Gastroesophageal sphincter (tissue), 4 donors: ENCODE results near the gene MAGOH. TPM values are rescaled to one million over a fixed set of nuclear protein-coding genes. Genes with fewer than 3 reads are reported as not detected.

Experiments
- ATAC-seq: fragments of 150-250 bp; one replicate; pipeline ENCODE4 v1.9.1; 2016; ENCODE audit warnings: mild to moderate bottlenecking, moderate library complexity
- H3K27ac ChIP-seq, 4 donors: fragments of 200-600 bp; sonication (generic) in 3 of 4; 1 replicate in 3 of 4; 2 replicates in 1 of 4; pipeline ENCODE4 v1.5.1; 2016 to 2019
- H3K27me3 ChIP-seq: fragments of 200-600 bp; sonication (generic); one replicate; pipeline ENCODE4 v1.5.1; 2019
- H3K36me3 ChIP-seq, 2 donors: fragments of 200-600 bp; sonication (generic); one replicate each; pipeline ENCODE4 v1.5.1; 2019; ENCODE audit warnings: control low read depth in 1 of 2
- H3K4me1 ChIP-seq, 3 donors: fragments of 200-600 bp; sonication (generic); 1 replicate in 2 of 3; 2 replicates in 1 of 3; pipeline ENCODE4 v1.5.1; 2016 to 2019; ENCODE audit warnings: control low read depth in 2 of 3
- H3K4me3 ChIP-seq, 2 donors: fragments of 200-600 bp; sonication (generic); one replicate each; pipeline ENCODE4 v1.5.1; 2019; ENCODE audit warnings: mild to moderate bottlenecking in 1 of 2, moderate library complexity in 1 of 2
- H3K9me3 ChIP-seq, 3 donors: fragments of 200-600 bp; sonication (generic); one replicate each; pipeline ENCODE4 v1.5.1; 2017 to 2019; ENCODE audit warnings: control low read depth in 2 of 3
- CTCF ChIP-seq, 4 experiments: fragments of 200-600 bp in 2 of 4; fragments of 450-650 bp in 2 of 4; sonication (generic) in 1 of 4; IDR thresholded peaks; one replicate each; pipeline ENCODE4 v1.5.1; 2017 to 2019; ENCODE audit warnings: antibody characterized with exemption in 4 of 4, mild to moderate bottlenecking in 2 of 4, moderate library complexity in 2 of 4
- EP300 ChIP-seq: sonication (generic); formaldehyde crosslinking; IDR thresholded peaks from one replicate; pipeline ENCODE4 v1.6.1; 2017; ENCODE audit warnings: antibody characterized with exemption, mild to moderate bottlenecking
- POLR2A ChIP-seq, 2 donors: fragments of 450-650 bp; IDR thresholded peaks; one replicate each; pipeline ENCODE4 v1.6.1; 2017; ENCODE audit warnings: antibody characterized with exemption in 2 of 2, mild to moderate bottlenecking in 2 of 2, moderate library complexity in 1 of 2
- POLR2AphosphoS5 ChIP-seq: sonication (generic); formaldehyde crosslinking; IDR thresholded peaks from one replicate; pipeline ENCODE4 v1.6.1; 2017; ENCODE audit warnings: antibody characterized with exemption
- WGBS, 2 donors: methylation state at CpG; one replicate each; pipeline ENCODE4 v1.1.5; 2018; ENCODE audit warnings: low coverage in 1 of 2; 5-methylcytosine and 5-hydroxymethylcytosine counted together
- total RNA-seq, 4 donors: library from RNA; depleted of rRNA; stranded (reverse); fragments of >200 nt; gene quantifications; one replicate each; pipeline ENCODE4 v1.1.0, GENCODE V29; 2016

The MAGOH gene
- total RNA-seq, 4 donors from 2014 or later, result 30.2 to 49.4 (median 32.7) TPM

DNA sequence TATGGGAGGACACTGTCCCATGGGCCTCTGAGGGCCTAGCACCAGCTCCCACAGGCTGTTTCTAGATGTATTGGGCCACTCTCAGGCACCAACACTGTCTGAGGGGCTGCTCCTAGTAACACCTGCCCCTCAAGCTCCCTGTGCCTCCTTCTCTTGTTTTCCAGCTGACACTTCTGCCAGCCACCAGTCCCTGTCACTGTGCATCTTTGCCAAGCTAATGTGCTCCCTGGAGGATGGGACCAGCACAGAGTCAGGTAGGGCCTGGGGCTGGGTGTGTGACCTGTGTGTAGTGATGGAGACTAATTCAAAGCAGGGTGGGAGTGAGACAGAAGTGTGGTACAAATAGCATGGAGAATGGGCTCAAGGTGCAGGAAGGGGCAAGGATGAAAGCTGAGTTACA is 29.4 kb upstream of the MAGOH start:
- Histone ChIP-seq H3K4me1 (no peaks in the 10 kb centered on the region), H3K36me3 (no peaks in the 10 kb centered on the region), H3K27me3 (no peaks in the 10 kb centered on the region), H3K4me3 (no peak overlapping the region), H3K9me3 (no peaks in the 10 kb centered on the region), H3K27ac (no peak overlapping the region)
- TF ChIP-seq CTCF (IDR thresholded peaks at IDR 0.05) (no peak), EP300 (no peak), POLR2A (IDR thresholded peaks at IDR 0.05) (no peak), POLR2AphosphoS5 (no peak)
- no peak for ATAC-seq

DNA sequence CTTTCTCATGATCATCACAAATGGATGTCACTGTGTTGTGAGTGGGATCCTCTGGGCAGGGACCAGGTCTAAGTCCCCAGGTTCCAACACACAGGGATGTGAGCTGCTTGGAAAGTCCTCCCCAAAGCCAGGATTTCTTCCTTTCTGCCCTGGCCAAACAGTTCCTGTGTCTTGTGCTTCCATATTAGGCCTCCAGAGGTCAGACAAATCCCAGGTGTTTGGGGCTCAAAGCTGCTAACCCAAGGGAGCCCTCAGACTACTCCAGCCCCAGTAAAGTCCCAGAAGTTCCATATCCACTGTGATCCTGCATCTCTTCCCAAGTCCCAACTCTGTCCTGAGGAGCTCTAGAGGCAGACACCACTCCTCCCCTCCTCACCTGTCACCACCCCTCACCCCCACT is 27.7 kb upstream of the MAGOH start:
- Histone ChIP-seq H3K27me3 (no peaks in the 10 kb centered on the region), H3K36me3 (peaks cover 0 to 6% of the 10 kb centered on the region in 2 donors), H3K27ac (no peak overlapping the region), H3K9me3 (no peaks in the 10 kb centered on the region), H3K4me3 (no peak overlapping the region), H3K4me1 (no peaks in the 10 kb centered on the region)
- TF ChIP-seq POLR2A (IDR thresholded peaks at IDR 0.05), result no peak
- no peak for TF ChIP-seq CTCF (IDR thresholded peaks at IDR 0.05)
- no peak for TF ChIP-seq POLR2AphosphoS5
- TF ChIP-seq EP300, result no peak
- no peak for ATAC-seq

GRCh38 chr1:53265581-53265980 is 27.3 kb upstream of the MAGOH start:
- ATAC-seq, result no peak
- Histone ChIP-seq H3K27me3 (no peaks in the 10 kb centered on the region), H3K36me3 (peaks cover 0 to 7% of the 10 kb centered on the region in 2 donors), H3K9me3 (no peaks in the 10 kb centered on the region), H3K4me3 (no peak overlapping the region), H3K27ac (no peak overlapping the region), H3K4me1 (no peaks in the 10 kb centered on the region)
- no peak for TF ChIP-seq EP300
- no peak for TF ChIP-seq POLR2AphosphoS5
- TF ChIP-seq POLR2A (IDR thresholded peaks at IDR 0.05), result no peak
- TF ChIP-seq CTCF (IDR thresholded peaks at IDR 0.05), result no peak
- WGBS, 2 donors, result 88 to 100% methylated on average over 1 of the region's 4 CpGs

DNA sequence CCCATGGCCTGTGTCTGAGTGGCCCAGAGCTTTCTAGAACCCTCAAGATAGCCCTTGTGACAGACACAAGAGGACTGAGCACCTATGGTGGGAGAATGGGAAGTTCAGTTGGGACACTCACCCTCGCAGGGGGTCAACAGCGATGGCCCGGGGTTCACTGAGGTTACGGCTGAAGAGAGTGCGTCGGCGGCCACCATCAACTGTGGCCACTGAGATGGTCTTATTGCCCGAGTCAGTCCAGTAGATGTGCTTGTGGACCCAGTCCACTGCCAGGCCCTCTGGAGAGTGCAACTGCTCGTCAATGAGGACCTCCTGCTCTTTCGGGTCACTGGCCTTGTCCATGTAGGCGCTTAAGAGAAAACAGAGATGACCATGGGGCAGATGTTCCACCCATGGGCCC is 25.7 kb upstream of the MAGOH start:
- no peak for ATAC-seq
- no peaks in the 10 kb centered on the region for H3K4me1 ChIP-seq
- no CpG with 5 or more reads among the region's 11 CpGs for WGBS, 2 donors

More for the DNA sequence above, 25.7 kb upstream of the MAGOH start:
- H3K9me3 ChIP-seq, result no peaks in the 10 kb centered on the region
- H3K36me3 ChIP-seq, result peaks cover 0 to 7% of the 10 kb centered on the region in 2 donors
- TF ChIP-seq POLR2A (IDR thresholded peaks at IDR 0.05) (no peak), EP300 (no peak), POLR2AphosphoS5 (no peak), CTCF (IDR thresholded peaks at IDR 0.05) (no peak)
- no peak overlapping the region for H3K4me3 ChIP-seq
- no peak overlapping the region for H3K27ac ChIP-seq
- H3K27me3 ChIP-seq, result no peaks in the 10 kb centered on the region
